ENCODE measurements around the gene ADRA2A.

The ADRA2A gene

GRCh38 chr10:111082102-111082975, 5.5 kb downstream of the ADRA2A start:
- no peak overlapping the region for H3K4me3 ChIP-seq (ENCODE audit: control insufficient read depth, low read depth, low read length)
- TF ChIP-seq CTCF (conservative IDR thresholded peaks at IDR 0.05; ENCODE audit: control insufficient read depth, insufficient read depth, low read depth, low read length) = no peak
- DNase-seq (ENCODE audit: low read depth) = no peak

DNA sequence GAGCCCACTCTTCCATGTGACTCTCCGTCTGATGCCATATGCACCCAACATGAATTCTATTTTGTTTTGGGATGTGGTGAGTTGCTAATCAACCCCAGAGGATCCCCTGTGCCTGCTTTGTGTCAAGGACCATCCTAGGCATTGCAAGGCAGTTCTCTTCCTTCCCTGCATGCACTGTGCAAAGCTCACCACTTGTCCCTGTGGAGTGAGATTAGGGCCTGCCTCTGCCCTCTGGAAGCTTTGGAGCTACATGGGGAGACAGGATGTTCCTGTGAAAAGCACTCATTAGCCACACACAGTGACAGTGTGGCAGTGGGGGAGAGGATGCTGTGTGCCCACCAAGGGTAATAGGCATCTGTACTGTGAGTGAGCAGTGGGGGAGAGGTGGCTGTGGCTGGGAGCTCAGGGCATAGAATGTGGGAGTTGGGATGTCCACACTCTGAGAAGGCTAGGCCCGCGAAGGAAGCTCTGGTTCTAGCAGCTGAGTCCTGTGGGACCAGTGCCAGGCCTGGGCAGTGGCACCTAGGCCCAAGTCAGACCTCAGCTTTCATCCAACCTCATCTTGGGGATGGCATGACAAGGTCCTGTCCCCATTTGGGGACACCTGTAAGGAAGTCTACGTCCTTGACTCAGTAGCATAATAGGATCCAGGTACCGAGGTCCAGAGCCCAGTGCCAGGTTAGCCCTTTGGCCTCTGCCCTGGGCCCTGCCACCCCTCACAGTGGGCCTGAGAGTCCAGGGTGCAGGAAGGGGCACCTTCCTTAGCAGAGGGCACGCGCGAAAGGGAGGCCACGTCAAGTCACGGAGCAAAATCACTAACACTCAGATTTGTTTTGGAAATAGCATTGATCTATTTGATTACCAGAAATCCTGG, 6.6 kb downstream of the ADRA2A start:
- TF ChIP-seq CTCF (conservative IDR thresholded peaks at IDR 0.05; ENCODE audit: control insufficient read depth, insufficient read depth, low read depth, low read length) = no peak
- DNase-seq (ENCODE audit: low read depth) = no peak
- no peak overlapping the region for H3K4me3 ChIP-seq (ENCODE audit: control insufficient read depth, low read depth, low read length)

DNA sequence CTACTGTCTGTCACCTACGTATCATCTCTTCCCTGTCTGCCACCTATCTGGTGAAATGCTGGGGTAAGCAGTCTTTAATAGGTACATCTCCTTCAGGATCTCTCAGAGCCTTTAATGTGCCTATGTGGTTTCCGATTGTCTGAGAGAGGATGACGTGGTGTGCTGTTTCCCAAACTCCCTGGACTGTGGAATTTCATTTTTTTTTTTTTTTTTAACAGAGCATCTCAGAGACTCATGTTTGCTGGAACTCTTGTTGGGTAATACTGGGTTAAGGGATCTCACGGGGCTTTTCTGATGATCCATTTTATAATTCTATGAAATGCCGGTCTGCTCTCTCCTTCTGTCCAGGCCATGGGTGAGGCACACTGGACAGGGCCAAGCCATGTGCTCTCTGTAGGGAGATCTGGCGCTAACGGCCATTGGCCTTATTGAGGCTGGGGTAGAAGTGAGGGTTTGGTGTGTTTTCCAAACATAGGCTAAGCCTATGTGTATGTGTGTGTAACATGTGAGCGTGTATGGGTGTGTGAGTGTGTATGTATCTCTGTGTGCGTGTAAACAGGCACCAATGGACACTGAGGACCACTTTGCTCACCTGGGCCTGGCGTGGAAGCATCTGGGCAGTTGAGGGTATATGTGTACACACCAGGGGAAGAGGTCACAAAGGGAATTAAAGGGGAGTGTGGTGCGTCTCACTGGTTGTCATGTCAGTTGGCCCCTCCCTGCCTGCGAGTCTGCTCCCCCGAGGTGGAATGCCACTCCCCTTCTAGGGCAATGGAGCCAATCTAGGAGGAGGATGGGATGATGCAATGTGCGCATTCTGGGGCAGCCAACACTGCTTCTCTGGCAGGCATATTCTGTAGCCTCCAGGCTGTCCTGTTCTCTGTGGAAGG, 7.8 kb downstream of the ADRA2A start:
- DNase-seq (ENCODE audit: low read depth) = no peak
- no peak overlapping the region for H3K4me3 ChIP-seq (ENCODE audit: control insufficient read depth, low read depth, low read length)
- TF ChIP-seq CTCF (conservative IDR thresholded peaks at IDR 0.05; ENCODE audit: control insufficient read depth, insufficient read depth, low read depth, low read length) = no peak

GRCh38 chr10:111085690-111086353, 9.0 kb downstream of the ADRA2A start:
- DNase-seq (ENCODE audit: low read depth) = no peak
- H3K4me3 ChIP-seq (ENCODE audit: control insufficient read depth, low read depth, low read length) = no peak overlapping the region
- no peak for TF ChIP-seq CTCF (conservative IDR thresholded peaks at IDR 0.05; ENCODE audit: control insufficient read depth, insufficient read depth, low read depth, low read length)

DNA sequence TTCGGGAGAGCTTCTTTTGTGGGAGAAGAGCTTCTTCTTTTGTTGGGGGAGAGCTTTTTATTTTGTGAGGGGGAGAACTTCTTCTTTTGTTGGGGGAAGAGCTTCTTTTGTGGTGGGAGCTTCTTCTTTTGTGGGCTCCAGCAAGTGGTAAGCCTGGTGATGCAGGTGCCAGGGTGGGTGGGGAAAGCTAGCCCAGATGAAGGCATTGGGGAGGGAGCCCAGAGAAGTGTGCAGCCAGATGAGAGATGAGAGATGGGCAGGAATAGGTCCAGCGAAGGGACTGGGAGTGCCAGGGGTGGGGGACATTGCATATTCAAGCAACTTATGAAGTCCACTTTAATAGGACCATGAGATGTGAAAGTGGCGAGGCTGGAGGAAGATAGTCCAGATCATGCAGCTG, 9.7 kb downstream of the ADRA2A start:
- no peak for DNase-seq (ENCODE audit: low read depth)
- TF ChIP-seq CTCF (conservative IDR thresholded peaks at IDR 0.05; ENCODE audit: control insufficient read depth, insufficient read depth, low read depth, low read length) = no peak
- H3K4me3 ChIP-seq (ENCODE audit: control insufficient read depth, low read depth, low read length) = no peak overlapping the region

All from fibroblast of mammary gland (primary cell).